Measurements from ENCODE around the gene PHOX2A.

PHOX2A gene

GRCh38 chr11:72249961-72250360 is 6.0 kb upstream of the PHOX2A start:
- H3K36me3 ChIP-seq (ENCODE audit: insufficient read depth, insufficient read length, low read length): no peaks in the 10 kb centered on the region
- peaks cover 20% of the 10 kb centered on the region for H3K27me3 ChIP-seq (ENCODE audit: insufficient read depth, insufficient read length)
- no peaks in the 10 kb centered on the region for H3K4me1 ChIP-seq (ENCODE audit: insufficient read depth, insufficient read length)
- no peak overlapping the region for H3K4me3 ChIP-seq (ENCODE audit: insufficient read length, low read depth)
- DNase-seq (ENCODE audit: low read depth, low spot score): no peak
- H3K9me3 ChIP-seq (ENCODE audit: insufficient read depth, low read length): peaks cover 7% of the 10 kb centered on the region; the same call in 1 of the 2 replicates
- TF ChIP-seq SUZ12 (IDR thresholded peaks at IDR 0.05; ENCODE audit: extremely low read depth, insufficient read depth, insufficient read length) (no peak), ZNF274 (IDR thresholded peaks at IDR 0.05; ENCODE audit: low read depth, low read length) (no peak), YY1 (IDR thresholded peaks at IDR 0.05; ENCODE audit: insufficient read depth, insufficient read length) (no peak)
- H3K9ac ChIP-seq (ENCODE audit: insufficient read length, low read depth): no peak overlapping the region

GRCh38 chr11:72247584-72247983 is 3.6 kb upstream of the PHOX2A start:
- Histone ChIP-seq H3K27me3 (ENCODE audit: insufficient read depth, insufficient read length) (peaks cover 27% of the 10 kb centered on the region), H3K4me3 (ENCODE audit: insufficient read length, low read depth) (no peak overlapping the region), H3K9me3 (ENCODE audit: insufficient read depth, low read length) (no peaks in the 10 kb centered on the region), H3K36me3 (ENCODE audit: insufficient read depth, insufficient read length, low read length) (no peaks in the 10 kb centered on the region), H3K4me1 (ENCODE audit: insufficient read depth, insufficient read length) (peaks cover 4% of the 10 kb centered on the region), H3K9ac (ENCODE audit: insufficient read length, low read depth) (no peak overlapping the region)
- TF ChIP-seq SUZ12 (IDR thresholded peaks at IDR 0.05; ENCODE audit: extremely low read depth, insufficient read depth, insufficient read length) (no peak), YY1 (IDR thresholded peaks at IDR 0.05; ENCODE audit: insufficient read depth, insufficient read length) (no peak), ZNF274 (IDR thresholded peaks at IDR 0.05; ENCODE audit: low read depth, low read length) (no peak)
- DNase-seq (ENCODE audit: low read depth, low spot score): no peak

GRCh38 chr11:72245263-72245816 is 1.4 kb upstream of the PHOX2A start:
- Histone ChIP-seq H3K27me3 (ENCODE audit: insufficient read depth, insufficient read length) (peaks cover 27% of the 10 kb centered on the region), H3K36me3 (ENCODE audit: insufficient read depth, insufficient read length, low read length) (no peaks in the 10 kb centered on the region), H3K9me3 (ENCODE audit: insufficient read depth, low read length) (no peaks in the 10 kb centered on the region), H3K4me1 (ENCODE audit: insufficient read depth, insufficient read length) (peaks cover 4% of the 10 kb centered on the region), H3K9ac (ENCODE audit: insufficient read length, low read depth) (no peak overlapping the region), H3K4me3 (ENCODE audit: insufficient read length, low read depth) (no peak overlapping the region)
- TF ChIP-seq ZNF274 (IDR thresholded peaks at IDR 0.05; ENCODE audit: low read depth, low read length): no peak
- TF ChIP-seq SUZ12 (IDR thresholded peaks at IDR 0.05; ENCODE audit: extremely low read depth, insufficient read depth, insufficient read length): no peak
- no peak for TF ChIP-seq YY1 (IDR thresholded peaks at IDR 0.05; ENCODE audit: insufficient read depth, insufficient read length)
- no peak for DNase-seq (ENCODE audit: low read depth, low spot score)

GRCh38 chr11:72244361-72245262 is 636 bp upstream of the PHOX2A start:
- H3K4me1 ChIP-seq (ENCODE audit: insufficient read depth, insufficient read length): peaks cover 4% of the 10 kb centered on the region
- no peak for TF ChIP-seq YY1 (IDR thresholded peaks at IDR 0.05; ENCODE audit: insufficient read depth, insufficient read length)
- no peak for TF ChIP-seq ZNF274 (IDR thresholded peaks at IDR 0.05; ENCODE audit: low read depth, low read length)
- no peak for TF ChIP-seq SUZ12 (IDR thresholded peaks at IDR 0.05; ENCODE audit: extremely low read depth, insufficient read depth, insufficient read length)
- no peak for DNase-seq (ENCODE audit: low read depth, low spot score)
- H3K9ac ChIP-seq (ENCODE audit: insufficient read length, low read depth): peak overlapping the region; percentile 56
- H3K9me3 ChIP-seq (ENCODE audit: insufficient read depth, low read length): no peaks in the 10 kb centered on the region
- peaks cover 27% of the 10 kb centered on the region for H3K27me3 ChIP-seq (ENCODE audit: insufficient read depth, insufficient read length)
- H3K4me3 ChIP-seq (ENCODE audit: insufficient read length, low read depth): peak overlapping the region; percentile 47
- H3K36me3 ChIP-seq (ENCODE audit: insufficient read depth, insufficient read length, low read length): no peaks in the 10 kb centered on the region

- TF ChIP-seq SUZ12 (IDR thresholded peaks at IDR 0.05; ENCODE audit: extremely low read depth, insufficient read depth, insufficient read length) (no peak), YY1 (IDR thresholded peaks at IDR 0.05; ENCODE audit: insufficient read depth, insufficient read length) (no peak), ZNF274 (IDR thresholded peaks at IDR 0.05; ENCODE audit: low read depth, low read length) (no peak)
- H3K9me3 ChIP-seq (ENCODE audit: insufficient read depth, low read length): no peaks in the 10 kb centered on the region
- no peak for DNase-seq (ENCODE audit: low read depth, low spot score)
- peaks cover 27% of the 10 kb centered on the region for H3K27me3 ChIP-seq (ENCODE audit: insufficient read depth, insufficient read length)
- peak overlapping the region; percentile 46 for H3K4me3 ChIP-seq (ENCODE audit: insufficient read length, low read depth)
- peaks cover 10% of the 10 kb centered on the region for H3K36me3 ChIP-seq (ENCODE audit: insufficient read depth, insufficient read length, low read length)
- peaks cover 7% of the 10 kb centered on the region for H3K4me1 ChIP-seq (ENCODE audit: insufficient read depth, insufficient read length)
- H3K9ac ChIP-seq (ENCODE audit: insufficient read length, low read depth): peak overlapping the region; percentile 77
Measured at GRCh38 chr11:72243173-72244059, 560 bp downstream of the PHOX2A start.

GRCh38 chr11:72242141-72242540 is 1.8 kb downstream of the PHOX2A start:
- no peak overlapping the region for H3K4me3 ChIP-seq (ENCODE audit: insufficient read length, low read depth)
- H3K9ac ChIP-seq (ENCODE audit: insufficient read length, low read depth): no peak overlapping the region
- no peak for TF ChIP-seq YY1 (IDR thresholded peaks at IDR 0.05; ENCODE audit: insufficient read depth, insufficient read length)
- no peak for TF ChIP-seq ZNF274 (IDR thresholded peaks at IDR 0.05; ENCODE audit: low read depth, low read length)
- no peak for TF ChIP-seq SUZ12 (IDR thresholded peaks at IDR 0.05; ENCODE audit: extremely low read depth, insufficient read depth, insufficient read length)
- DNase-seq (ENCODE audit: low read depth, low spot score): no peak
- H3K9me3 ChIP-seq (ENCODE audit: insufficient read depth, low read length): no peaks in the 10 kb centered on the region
- H3K36me3 ChIP-seq (ENCODE audit: insufficient read depth, insufficient read length, low read length): peaks cover 22% of the 10 kb centered on the region
- peaks cover 16% of the 10 kb centered on the region for H3K4me1 ChIP-seq (ENCODE audit: insufficient read depth, insufficient read length)
- peaks cover 27% of the 10 kb centered on the region for H3K27me3 ChIP-seq (ENCODE audit: insufficient read depth, insufficient read length)

Measured in NT2/D1 (cell line).